ENCODE data around the gene SPINDOC. TPM values are rescaled to one million over a fixed set of nuclear protein-coding genes. Genes with fewer than 3 reads are reported as not detected.
A peak's percentile ranks its signal among the peaks of the same experiment; 100 is the strongest.

The SPINDOC gene
- total and polyA plus RNA-seq, 2 experiments from 2014 or later, result 0.86 to 15.3 TPM

DNA sequence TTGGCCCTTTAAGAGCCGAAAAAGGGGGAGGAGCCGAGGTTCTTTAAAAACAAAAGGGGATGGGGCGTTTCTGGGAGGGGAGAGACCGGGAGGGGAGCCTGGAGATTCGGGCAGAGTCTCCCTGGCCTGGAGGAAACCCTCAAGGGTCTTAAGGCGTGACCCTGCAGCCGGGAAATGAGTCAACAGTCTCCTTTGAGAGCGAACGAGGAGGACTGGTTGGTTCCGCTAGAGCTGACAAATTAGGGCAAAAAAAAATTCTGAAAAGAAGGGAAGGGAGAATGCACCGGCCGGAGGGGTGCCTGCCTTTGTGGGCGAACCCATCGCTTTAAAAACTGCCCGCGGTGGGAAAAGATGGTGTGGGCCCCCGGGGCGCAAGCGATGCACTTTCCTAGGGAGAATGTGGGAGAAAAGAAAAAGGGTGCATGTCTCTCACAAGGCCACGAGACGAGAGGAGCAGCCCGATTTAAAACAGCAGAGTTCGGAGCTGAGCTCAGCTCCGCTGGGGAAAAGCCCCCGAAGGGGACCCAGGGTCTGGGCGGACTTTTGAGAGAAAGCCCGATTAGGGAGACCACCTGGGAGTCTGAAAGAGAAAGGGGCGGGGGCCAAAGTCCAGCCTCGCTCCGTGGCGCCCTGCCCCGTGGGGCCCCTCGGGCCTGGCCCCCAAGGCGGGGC is 45.6 kb upstream of the SPINDOC start:
- Histone ChIP-seq H3K36me3 (ENCODE audit: low read depth) (no peaks in the 10 kb centered on the region), H3K9ac (peak overlapping the region; percentile 83), H3K79me2 (ENCODE audit: insufficient read depth) (peaks cover 24% of the 10 kb centered on the region), H3K9me2 (ENCODE audit: insufficient read depth) (no peaks in the 10 kb centered on the region), H3K27me3 (replicated peaks; ENCODE audit: insufficient read depth) (no peaks in the 10 kb centered on the region), H3K4me1 (ENCODE audit: insufficient read depth) (peaks cover 6% of the 10 kb centered on the region; the same call in 1 of the 2 replicates), H4K20me1 (ENCODE audit: insufficient read depth) (no peaks in the 10 kb centered on the region), H3K27ac (peak overlapping the region; percentile 42), H3K4me2 (ENCODE audit: unreplicated experiment) (peak overlapping the region; percentile 83), H3K4me3 (peak overlapping the region; percentile 92), H2AFZ (peak overlapping the region; percentile 84), H3K9me3 (ENCODE audit: low read depth) (no peaks in the 10 kb centered on the region), H3F3A (ENCODE audit: insufficient read depth) (peaks cover 16% of the 10 kb centered on the region)
- TF ChIP-seq EZH2 (IDR thresholded peaks at IDR 0.05; ENCODE audit: insufficient read depth, poor library complexity, severe bottlenecking) (no peak), EZH2phosphoT487 (IDR thresholded peaks at IDR 0.05; ENCODE audit: insufficient read depth, low read depth) (no peak)
- WGBS, 2 experiments (ENCODE audit: low coverage in 1 of 2, low lambda C conversion rate in 2 of 2, missing lambda C conversion rate in 2 of 2), result 1% methylated on average over 33 to 34 of the region's 34 CpGs
- in situ Hi-C loops (cut with MboI), result no loop called here
- peak; percentile 74 for DNase-seq

DNA sequence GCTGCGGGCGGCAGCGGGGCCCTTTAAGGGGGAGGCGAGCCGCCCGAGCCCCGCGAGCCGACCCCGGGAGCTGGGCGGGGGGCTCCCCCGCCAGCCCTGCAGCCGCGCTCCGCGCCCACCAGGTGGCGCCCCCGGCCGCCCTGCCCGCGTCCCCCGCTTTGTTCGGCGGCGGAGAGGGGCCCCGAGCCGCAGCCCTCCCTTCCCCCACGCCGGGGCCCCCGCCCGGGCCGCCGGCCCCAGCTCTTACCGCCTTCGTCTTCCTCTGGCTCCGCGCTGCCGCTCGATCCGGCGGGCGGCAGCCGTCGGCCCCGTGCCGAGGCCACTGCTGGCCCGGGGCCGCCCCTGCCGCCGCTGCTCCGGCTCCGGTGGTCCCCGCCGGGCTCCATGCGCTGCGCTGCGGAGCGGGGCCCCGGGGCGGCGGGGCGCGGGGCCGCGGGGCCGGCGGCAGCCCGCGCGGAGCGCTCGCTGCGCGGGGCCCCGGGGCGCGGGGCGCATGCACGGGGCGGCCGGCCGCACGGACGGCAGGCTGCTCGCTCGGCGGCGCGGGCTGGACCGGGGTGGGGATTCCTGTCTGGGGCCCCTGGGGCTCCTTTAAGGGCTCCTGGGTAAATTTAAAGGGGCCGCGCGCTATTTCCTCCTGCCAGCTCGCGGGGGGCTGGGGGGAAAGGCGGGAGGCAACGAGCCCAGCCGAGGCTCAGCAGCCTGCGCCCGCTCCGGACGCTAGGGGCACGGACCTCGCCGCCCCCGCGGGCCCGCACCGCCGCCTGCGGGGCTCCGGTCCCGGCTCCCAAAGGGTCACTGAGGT is 44.8 kb upstream of the SPINDOC start, which contains the start of gene ZFTA:
Gene ZFTA, minus strand, starts transcription at position 539 of the 805 bp plus-strand sequence. Its CDS starts 153 bp downstream, at position 386.
- TF ChIP-seq EZH2 (IDR thresholded peaks at IDR 0.05; ENCODE audit: insufficient read depth, poor library complexity, severe bottlenecking) (no peak), EZH2phosphoT487 (IDR thresholded peaks at IDR 0.05; ENCODE audit: insufficient read depth, low read depth) (no peak)
- peak within 1 kb of the TSS; percentile 92 for H3K4me3 ChIP-seq
- peak within 1 kb of the TSS; percentile 42 for H3K27ac ChIP-seq
- in situ Hi-C loops (cut with MboI), result no loop called here
- H3K79me2 ChIP-seq (ENCODE audit: insufficient read depth), result peaks cover 24% of the 10 kb centered on the region
- H3K4me2 ChIP-seq (ENCODE audit: unreplicated experiment), result peak within 1 kb of the TSS; percentile 83
- peaks cover 16% of the 10 kb centered on the region for H3F3A ChIP-seq (ENCODE audit: insufficient read depth)
- H3K36me3 ChIP-seq (ENCODE audit: low read depth), result no peaks in the 10 kb centered on the region
- no peaks in the 10 kb centered on the region for H3K27me3 ChIP-seq (replicated peaks; ENCODE audit: insufficient read depth)
- no peaks in the 10 kb centered on the region for H3K9me2 ChIP-seq (ENCODE audit: insufficient read depth)
- WGBS, 2 experiments (ENCODE audit: low coverage in 1 of 2, low lambda C conversion rate in 2 of 2, missing lambda C conversion rate in 2 of 2), result 1 to 3% methylated on average over 19 to 95 of the region's 113 CpGs
- H3K9me3 ChIP-seq (ENCODE audit: low read depth), result no peaks in the 10 kb centered on the region
- DNase-seq, result peak; percentile 82
- H3K9ac ChIP-seq, result peak within 1 kb of the TSS; percentile 83
- H3K4me1 ChIP-seq (ENCODE audit: insufficient read depth), result peaks cover 6% of the 10 kb centered on the region; the same call in 1 of the 2 replicates
- peak within 1 kb of the TSS; percentile 84 for H2AFZ ChIP-seq
- H4K20me1 ChIP-seq (ENCODE audit: insufficient read depth), result no peaks in the 10 kb centered on the region

DNA sequence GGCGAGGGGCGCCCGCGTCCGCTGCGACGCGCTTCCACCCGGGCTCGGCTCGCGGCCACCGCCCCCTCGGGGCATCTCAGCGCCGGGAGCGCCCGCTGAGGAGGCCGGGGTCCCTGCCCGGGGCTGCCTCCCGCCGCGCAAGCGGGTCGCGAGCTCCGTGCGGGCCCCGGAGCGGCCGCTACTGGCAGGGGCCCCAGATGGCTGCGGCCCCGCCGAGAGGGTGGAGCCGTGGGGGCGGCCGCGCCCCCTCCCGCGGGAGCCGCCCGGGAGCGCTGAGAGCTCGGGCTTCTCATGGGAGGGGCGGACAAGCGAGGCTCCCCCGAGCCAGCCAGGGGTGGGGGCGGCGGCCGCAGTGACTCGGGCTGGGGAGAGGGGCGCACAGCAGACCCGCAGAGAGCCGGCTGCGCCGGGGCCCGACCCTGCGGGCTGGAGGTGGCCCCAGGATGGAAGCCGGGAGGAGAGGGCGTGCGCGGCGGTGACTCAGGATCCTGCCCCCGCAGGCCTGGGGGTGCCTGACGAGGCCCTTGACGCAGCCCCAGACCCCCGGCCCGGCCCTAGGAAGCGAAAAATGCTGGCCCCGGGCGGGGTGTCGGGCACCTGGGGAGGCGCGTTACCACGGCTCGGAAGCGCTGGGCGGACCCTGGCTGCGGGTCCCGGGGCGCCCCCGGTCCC is 44.1 kb upstream of the SPINDOC start:
- peaks cover 16% of the 10 kb centered on the region for H3F3A ChIP-seq (ENCODE audit: insufficient read depth)
- H3K27me3 ChIP-seq (replicated peaks; ENCODE audit: insufficient read depth), result no peaks in the 10 kb centered on the region
- H3K4me3 ChIP-seq, result peak overlapping the region; percentile 92
- peaks cover 24% of the 10 kb centered on the region for H3K79me2 ChIP-seq (ENCODE audit: insufficient read depth)
- peak overlapping the region; percentile 64 for H3K9ac ChIP-seq
- H2AFZ ChIP-seq, result peak overlapping the region; percentile 78
- TF ChIP-seq EZH2 (IDR thresholded peaks at IDR 0.05; ENCODE audit: insufficient read depth, poor library complexity, severe bottlenecking) (no peak), EZH2phosphoT487 (IDR thresholded peaks at IDR 0.05; ENCODE audit: insufficient read depth, low read depth) (no peak)
- H3K9me2 ChIP-seq (ENCODE audit: insufficient read depth), result no peaks in the 10 kb centered on the region
- DNase-seq, result peak; percentile 74
- in situ Hi-C loops (cut with MboI), result no loop called here
- H4K20me1 ChIP-seq (ENCODE audit: insufficient read depth), result no peaks in the 10 kb centered on the region
- H3K27ac ChIP-seq, result no peak overlapping the region
- WGBS, 2 experiments (ENCODE audit: low coverage in 1 of 2, low lambda C conversion rate in 2 of 2, missing lambda C conversion rate in 2 of 2), result 6 to 7% methylated on average over 40 to 52 of the region's 82 CpGs
- H3K4me1 ChIP-seq (ENCODE audit: insufficient read depth), result peaks cover 6% of the 10 kb centered on the region; the same call in 1 of the 2 replicates
- no peaks in the 10 kb centered on the region for H3K9me3 ChIP-seq (ENCODE audit: low read depth)
- H3K36me3 ChIP-seq (ENCODE audit: low read depth), result no peaks in the 10 kb centered on the region
- H3K4me2 ChIP-seq (ENCODE audit: unreplicated experiment), result peak overlapping the region; percentile 83
